HG03139 (cell line): ENCODE results near the gene UGDH.
"Not testable (repeated sequence)": the region's sequence is repeated elsewhere in the genome, so short reads cannot be mapped to it uniquely, and the experiment has no call there.

Source experiments
- ATAC-seq: cut with Tn5 transposase; IDR thresholded peaks from one replicate; pipeline ENCODE4 v1.9.1; 2021; ENCODE audit not compliant: unreplicated experiment

Gene UGDH

GRCh38 chr4:39530682-39531081 is 3.4 kb upstream of the UGDH start:
- no peak for ATAC-seq

GRCh38 chr4:39529534-39529933 is 2.3 kb upstream of the UGDH start:
- ATAC-seq: no peak

GRCh38 chr4:39528061-39528465 is 824 bp upstream of the UGDH start:
- ATAC-seq: no peak

- no peak for ATAC-seq
These were observed 409 bp downstream of the UGDH start for GRCh38 chr4:39526765-39527295.

DNA sequence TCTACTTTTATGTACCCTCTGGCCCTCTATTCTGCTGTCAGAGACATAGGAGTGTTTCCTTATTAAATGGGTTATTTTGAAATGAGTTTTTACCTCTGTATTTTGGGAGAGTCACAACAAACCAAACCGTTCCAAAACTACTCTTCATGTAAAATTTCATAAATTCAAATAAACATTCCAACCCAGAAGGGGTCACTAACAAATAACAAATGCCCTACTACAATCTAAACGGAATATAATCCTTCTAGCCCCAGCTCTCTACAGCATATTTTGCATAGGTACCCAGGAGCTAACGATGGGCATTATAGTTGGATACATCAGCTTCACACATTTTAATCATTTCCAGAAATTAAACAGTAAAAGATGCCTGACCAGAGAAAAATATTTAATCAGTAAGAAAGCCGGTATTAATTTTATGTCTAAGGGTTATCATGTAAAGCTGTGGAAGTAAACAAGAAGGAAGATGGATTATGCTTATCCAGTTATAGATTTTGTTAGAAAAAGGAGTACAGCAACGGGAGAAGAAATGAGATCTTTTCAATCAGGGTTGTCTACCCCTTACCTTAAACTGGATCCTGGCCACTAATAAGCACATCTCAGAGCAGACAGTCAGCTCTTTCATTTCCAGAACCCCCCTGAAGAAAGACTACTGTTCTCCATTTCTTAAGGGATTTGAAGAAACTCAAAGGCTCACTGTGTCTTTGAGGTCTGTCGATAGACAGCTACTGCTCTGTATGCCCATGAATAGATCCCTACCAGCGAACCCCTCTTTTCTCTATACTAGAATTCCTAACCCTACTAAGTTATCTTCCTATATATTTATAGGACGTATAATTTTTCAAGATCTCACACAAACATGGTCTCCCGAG is 1.2 kb downstream of the UGDH start:
- no peak for ATAC-seq

GRCh38 chr4:39524161-39524957 is 2.9 kb downstream of the UGDH start:
- ATAC-seq: no peak

- ATAC-seq: no peak
These were observed 5.2 kb downstream of the UGDH start for GRCh38 chr4:39522068-39522467.

- ATAC-seq: no peak
These were observed 5.9 kb downstream of the UGDH start for GRCh38 chr4:39521253-39521919.

- no peak for ATAC-seq
These were observed 8.8 kb downstream of the UGDH start for GRCh38 chr4:39518484-39518883.

DNA sequence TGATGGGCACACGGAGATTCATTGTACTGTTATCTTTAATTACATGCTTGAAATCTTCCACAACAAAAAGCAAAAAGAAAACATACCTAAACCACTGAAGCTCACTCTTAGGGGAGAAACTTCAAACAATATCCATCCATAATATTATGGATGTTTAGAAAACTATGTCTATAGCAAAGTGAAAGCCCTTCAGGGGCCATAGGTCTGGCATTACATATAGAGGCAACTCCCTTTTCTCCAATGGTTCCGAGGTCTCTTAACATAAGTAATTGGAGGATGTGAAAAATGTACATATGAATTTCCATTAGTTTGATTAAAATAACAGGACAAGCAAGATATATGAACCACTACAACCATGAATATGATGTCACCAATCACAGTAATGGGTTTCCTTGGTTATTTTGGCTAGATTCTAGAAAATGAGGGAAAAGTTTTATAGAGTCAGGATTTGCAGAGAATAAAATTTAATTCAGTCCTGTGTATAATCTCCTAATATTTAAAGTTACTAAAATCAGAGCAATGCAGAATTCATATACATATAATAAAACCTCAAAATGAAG is 10.8 kb downstream of the UGDH start:
- no peak for ATAC-seq

- not testable (repeated sequence) for ATAC-seq
These were observed 11.4 kb downstream of the UGDH start for GRCh38 chr4:39515669-39516401.

DNA sequence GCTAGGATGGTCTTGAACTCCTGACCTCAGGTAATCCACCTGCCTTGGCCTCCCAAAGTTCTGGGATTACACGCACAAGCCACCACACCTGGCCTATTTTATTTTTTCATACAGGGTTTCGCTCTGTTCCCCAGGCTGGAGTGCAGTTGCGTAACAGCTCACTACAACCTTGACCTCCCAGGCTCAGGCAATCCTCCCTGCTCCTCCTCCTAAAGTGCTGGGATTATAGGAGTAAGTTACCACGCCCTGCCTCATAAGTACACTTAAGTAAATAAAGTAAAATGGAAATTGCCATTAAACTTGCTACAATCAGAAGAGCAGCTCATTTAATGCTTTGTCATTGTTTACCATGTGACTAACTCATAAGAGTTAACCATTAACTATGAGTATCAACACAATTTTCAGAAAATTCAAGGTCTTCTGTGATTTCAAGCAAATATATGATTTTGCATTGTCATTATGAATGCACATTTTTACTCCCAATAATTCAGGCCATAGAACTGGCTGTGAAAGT is 12.3 kb downstream of the UGDH start:
- no peak for ATAC-seq

- ATAC-seq: not testable (repeated sequence)
These were observed 13.0 kb downstream of the UGDH start for GRCh38 chr4:39514266-39514665.

GRCh38 chr4:39510348-39510929 is 16.8 kb downstream of the UGDH start:
- no peak for ATAC-seq

DNA sequence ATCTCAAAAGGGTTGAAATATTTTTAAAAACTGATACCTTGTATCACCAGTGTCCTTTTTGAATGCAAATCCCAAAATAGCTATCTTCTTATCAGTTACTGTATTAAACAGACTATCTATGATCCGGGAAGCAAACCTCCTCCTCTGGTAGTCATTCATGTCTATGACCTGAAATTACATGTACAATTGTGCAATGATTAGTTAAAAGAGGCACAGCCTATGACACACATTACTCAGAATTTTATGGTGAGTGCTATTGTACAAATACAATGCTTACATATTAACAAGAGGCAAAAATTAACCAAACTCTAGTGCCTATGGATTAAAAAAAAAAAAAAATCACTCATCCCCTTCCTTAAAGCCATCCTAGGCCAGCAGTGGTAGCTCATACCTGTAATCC is 21.7 kb downstream of the UGDH start:
- ATAC-seq: no peak

- no peak for ATAC-seq
These were observed 22.7 kb downstream of the UGDH start for GRCh38 chr4:39504538-39504937.

DNA sequence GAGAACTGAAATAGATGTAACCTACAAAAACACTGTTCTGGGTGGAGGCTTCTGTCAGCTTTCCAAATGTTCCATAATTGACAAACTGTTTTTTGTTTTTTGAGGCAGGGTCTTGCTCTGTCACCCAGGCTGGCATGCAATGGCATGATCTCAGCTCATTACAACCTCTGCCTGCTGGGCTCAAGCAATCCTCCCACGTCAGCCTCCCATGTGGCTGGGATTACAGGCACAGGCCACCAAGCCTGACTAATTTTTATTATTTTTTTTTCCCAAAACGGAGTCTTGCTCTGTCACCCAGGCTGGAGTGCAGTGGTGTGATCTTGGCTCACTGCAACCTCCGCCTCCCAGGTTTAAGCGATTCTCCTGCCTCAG is 24.6 kb downstream of the UGDH start:
- not testable (repeated sequence) for ATAC-seq

DNA sequence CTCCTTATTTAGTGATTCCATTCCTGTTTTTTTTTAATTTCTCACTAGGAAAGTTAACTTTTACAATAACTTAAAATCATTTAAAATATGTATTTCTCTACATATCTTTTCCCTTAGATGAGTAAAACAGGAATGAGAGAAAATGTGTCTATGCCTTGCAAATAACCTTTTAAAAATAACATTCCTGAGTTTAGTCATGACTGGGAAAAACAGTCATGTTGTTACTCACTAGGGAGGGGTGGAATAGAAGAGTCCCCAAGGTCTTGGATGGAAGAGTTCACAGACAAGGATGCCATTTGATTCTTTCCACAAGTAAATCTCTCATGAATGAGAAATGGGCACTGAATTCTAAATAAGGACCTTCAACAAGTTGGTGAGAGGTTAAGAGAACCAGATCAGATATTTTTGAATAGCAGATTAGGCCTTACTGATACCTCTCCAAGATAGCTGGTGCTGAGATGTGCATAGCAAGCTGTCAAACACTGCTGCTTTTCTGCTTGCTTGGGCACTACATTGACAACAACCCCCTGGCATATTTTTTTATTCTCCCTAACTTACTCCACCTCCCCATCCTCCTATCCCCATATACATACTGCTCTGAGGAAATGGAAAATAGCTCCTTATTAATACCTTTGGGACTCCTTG is 25.1 kb downstream of the UGDH start:
- no peak for ATAC-seq

DNA sequence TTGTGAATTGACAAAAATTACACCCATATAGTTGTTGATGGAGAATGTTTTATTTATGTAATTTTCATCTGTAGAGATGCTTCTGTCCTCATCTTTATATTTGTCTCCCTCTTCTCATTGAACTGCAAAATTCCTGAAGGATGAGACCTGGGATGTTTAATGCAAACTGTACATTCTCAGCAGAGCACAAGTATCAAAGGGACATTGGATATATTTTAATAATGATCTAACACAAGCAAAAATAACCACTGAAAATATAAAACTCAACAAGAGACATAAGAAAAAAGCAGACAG is 28.6 kb downstream of the UGDH start:
- ATAC-seq: no peak
